WTC11 (cell line): ENCODE results near the gene RBPMS2. TPM values are rescaled to one million over a fixed set of nuclear protein-coding genes. Genes with fewer than 3 reads are reported as not detected.

Experiments used
- ATAC-seq: fragments of 200-7000 bp; cut with Tn5 transposase; 2 replicates; pipeline ENCODE4 v1.10.0; 2021; ENCODE audit warnings: mild to moderate bottlenecking, moderate library complexity
- CTCF ChIA-PET: fragments of 300-600 bp; sonication (Branson Sonifier 250); formaldehyde crosslinking; loops from one replicate; lab custom pipeline; 2021; ENCODE audit warnings: antibody characterized with exemption; lab: Charles Lee
- POLR2A ChIA-PET: fragments of 350-600 bp; sonication (Branson Sonifier 250); formaldehyde crosslinking; loops from one replicate; lab custom pipeline; 2021; ENCODE audit warnings: antibody characterized with exemption; lab: Charles Lee
- DNase-seq: peaks from one replicate; pipeline ENCODE4 v3.0.0; 2021; ENCODE audit warnings: low spot score
- H3K27ac Mint-ChIP-seq: 2 replicates; pipeline ENCODE4 v1.8.0; 2021; ENCODE audit warnings: mixed read lengths
- H3K27me3 Mint-ChIP-seq: 2 replicates; pipeline ENCODE4 v1.8.0; 2021; ENCODE audit warnings: low read depth, mild to moderate bottlenecking, moderate library complexity, mixed read lengths
- H3K36me3 Mint-ChIP-seq: 2 replicates; pipeline ENCODE4 v1.8.0; 2021; ENCODE audit warnings: mixed read lengths
- H3K4me1 Mint-ChIP-seq: 2 replicates; pipeline ENCODE4 v1.8.0; 2022; ENCODE audit warnings: mixed read lengths
- H3K4me3 Mint-ChIP-seq: 2 replicates; pipeline ENCODE4 v1.8.0; 2021; ENCODE audit warnings: mild to moderate bottlenecking, moderate library complexity, mixed read lengths
- H3K9me3 Mint-ChIP-seq: 2 replicates; pipeline ENCODE4 v1.8.0; 2021; ENCODE audit warnings: mixed read lengths
- ATF1 ChIP-seq: sonication (generic); formaldehyde crosslinking; IDR thresholded peaks from 2 replicates; pipeline ENCODE4 v1.8.1; 2023; ENCODE audit warnings: mild to moderate bottlenecking, moderate library complexity, missing genetic modification reagents
- ELF4 ChIP-seq: sonication (generic); formaldehyde crosslinking; IDR thresholded peaks from 2 replicates; pipeline ENCODE4 v1.8.1; 2022; ENCODE audit warnings: low read depth, mild to moderate bottlenecking, moderate library complexity, missing genetic modification reagents
- FOXP1 ChIP-seq: sonication (generic); formaldehyde crosslinking; IDR thresholded peaks from 2 replicates; pipeline ENCODE4 v1.8.0; 2022; ENCODE audit warnings: missing genetic modification reagents, mild to moderate bottlenecking, moderate library complexity, borderline replicate concordance
- GTF2I ChIP-seq: fragments of 250-450 bp; sonication (Bioruptor Pico); conservative IDR thresholded peaks from 2 replicates; pipeline ENCODE4 v1.4.0; 2021; ENCODE audit warnings: mild to moderate bottlenecking
- HMGXB4 ChIP-seq: sonication (generic); formaldehyde crosslinking; IDR thresholded peaks from 2 replicates; pipeline ENCODE4 v1.8.1; 2023; ENCODE audit warnings: mild to moderate bottlenecking, moderate library complexity, missing genetic modification reagents
- JAZF1 ChIP-seq: fragments of 250-450 bp; sonication (Bioruptor Pico); IDR thresholded peaks from 2 replicates; pipeline ENCODE4 v1.9.0; 2021; ENCODE audit warnings: moderate library complexity, mild to moderate bottlenecking, inconsistent platforms
- JUN ChIP-seq: sonication (generic); formaldehyde crosslinking; IDR thresholded peaks from 2 replicates; pipeline ENCODE4 v1.8.0; 2023; ENCODE audit warnings: mild to moderate bottlenecking, missing genetic modification reagents
- MAX ChIP-seq: sonication (generic); formaldehyde crosslinking; IDR thresholded peaks from 2 replicates; pipeline ENCODE4 v1.8.0; 2022; ENCODE audit warnings: mild to moderate bottlenecking, missing genetic modification reagents
- NFE2L1 ChIP-seq: sonication (generic); formaldehyde crosslinking; IDR thresholded peaks from 2 replicates; pipeline ENCODE4 v1.8.1; 2023; ENCODE audit warnings: missing genetic modification reagents
- RELA ChIP-seq: sonication (generic); formaldehyde crosslinking; IDR thresholded peaks from 2 replicates; pipeline ENCODE4 v1.8.1; 2022; ENCODE audit warnings: missing genetic modification reagents, mild to moderate bottlenecking, borderline replicate concordance
- RORB ChIP-seq: fragments of 250-450 bp; sonication (Bioruptor Pico); IDR thresholded peaks from 2 replicates; pipeline ENCODE4 v1.9.0; 2021; ENCODE audit warnings: mild to moderate bottlenecking
- SP1 ChIP-seq: sonication (generic); formaldehyde crosslinking; conservative IDR thresholded peaks from 2 replicates; pipeline ENCODE4 v1.8.1; 2022; ENCODE audit warnings: missing genetic modification reagents
- USF1 ChIP-seq: sonication (generic); formaldehyde crosslinking; IDR thresholded peaks from 2 replicates; pipeline ENCODE4 v1.8.0; 2022; ENCODE audit warnings: mild to moderate bottlenecking, missing genetic modification reagents
- ZNF121 ChIP-seq: sonication (generic); formaldehyde crosslinking; IDR thresholded peaks from 2 replicates; pipeline ENCODE4 v1.8.0; 2023; ENCODE audit warnings: missing genetic modification reagents
- ZNF396 ChIP-seq: fragments of 250-450 bp; sonication (Bioruptor Pico); IDR thresholded peaks from 2 replicates; pipeline ENCODE4 v1.8.0; 2021; ENCODE audit warnings: mild to moderate bottlenecking, moderate library complexity, borderline replicate concordance
- ZNF416 ChIP-seq: fragments of 250-450 bp; sonication (Bioruptor Pico); IDR thresholded peaks from 2 replicates; pipeline ENCODE4 v1.9.0; 2021; ENCODE audit warnings: mild to moderate bottlenecking, inconsistent platforms
- ZNF512 ChIP-seq: sonication (generic); formaldehyde crosslinking; IDR thresholded peaks from 2 replicates; pipeline ENCODE4 v1.8.1; 2022; ENCODE audit warnings: missing genetic modification reagents, borderline replicate concordance
- total RNA-seq: library from RNA; stranded (reverse); gene quantifications from 3 replicates; pipeline ENCODE4 v1.2.3, GENCODE V29; 2021

Gene RBPMS2
- total RNA-seq, 1 experiment from 2014 or later, result 195 TPM

- TF ChIP-seq RORB (CRISPR knock-in tag) (no peak), ATF1 (CRISPR knock-in tag) (no peak)
Observed at GRCh38 chr15:64776402-64776786, 1.0 kb upstream of the RBPMS2 start (continued).

GRCh38 chr15:64774629-64775493 lies 528 bp downstream of the RBPMS2 start:
- ChIA-PET CTCF (interaction anchor here (1.0 to 3.1 kb wide), 3 partner anchors 25 to 46 kb away, joined by 4 to 25 read pairs (median 4); no protein-coding TSS in a partner anchor), POLR2A (interaction anchor here (0.7 to 3.1 kb wide), 5 partner anchors 33 to 74 kb away, joined by 3 to 28 read pairs (median 4); partner anchors contain the start of gene PIF1)
- Mint-ChIP-seq H3K27ac (peak overlapping the region; percentile 95), H3K36me3 (no peaks in the 10 kb centered on the region; the same call in 1 of the 2 replicates), H3K27me3 (no peaks in the 10 kb centered on the region), H3K4me1 (peaks cover 71% of the 10 kb centered on the region), H3K9me3 (no peaks in the 10 kb centered on the region), H3K4me3 (peak overlapping the region; percentile 94)
- TF ChIP-seq ELF4 (CRISPR knock-in tag) (no peak), ZNF396 (no peak), ZNF121 (CRISPR knock-in tag) (no peak), RELA (CRISPR knock-in tag) (no peak), SP1 (CRISPR knock-in tag) (0 out of 2 replicates have a peak, but pooled peaks have one; percentile 2), ZNF416 (0 out of 2 replicates have a peak, but pooled peaks have one; percentile 36), ATF1 (CRISPR knock-in tag) (peak; percentile 23; the same call in 1 of the 2 replicates), JUN (CRISPR knock-in tag) (peak; percentile 67), ZNF512 (CRISPR knock-in tag) (no peak), GTF2I (CRISPR knock-in tag) (no peak), FOXP1 (CRISPR knock-in tag) (peak; percentile 50; the same call in 1 of the 2 replicates)
- peak; percentile 44 for DNase-seq
- no peak for ATAC-seq

GRCh38 chr15:64774037-64774628 lies 1.3 kb downstream of the RBPMS2 start:
- Mint-ChIP-seq H3K4me1 (peaks cover 66% of the 10 kb centered on the region), H3K27ac (peak overlapping the region; percentile 95), H3K4me3 (peak overlapping the region; percentile 94)
- TF ChIP-seq MAX, result 0 out of 2 replicates have a peak, but pooled peaks have one; percentile 32
- TF ChIP-seq NFE2L1 (CRISPR knock-in tag), result peak; percentile 61; the same call in 1 of the 2 replicates
- TF ChIP-seq USF1 (CRISPR knock-in tag), result 0 out of 2 replicates have a peak, but pooled peaks have one; percentile 9
- TF ChIP-seq HMGXB4 (CRISPR knock-in tag), result 0 out of 2 replicates have a peak, but pooled peaks have one; percentile 46
- TF ChIP-seq JAZF1, result no peak
- TF ChIP-seq FOXP1 (CRISPR knock-in tag), result 0 out of 2 replicates have a peak, but pooled peaks have one; percentile 25
- TF ChIP-seq, all 79 proteins: peak for 5
- Mint-ChIP-seq H3K27me3 (no peaks in the 10 kb centered on the region), H3K9me3 (no peaks in the 10 kb centered on the region), H3K36me3 (no peaks in the 10 kb centered on the region; the same call in 1 of the 2 replicates)
- ChIA-PET CTCF (interaction anchor here (0.7 to 3.1 kb wide), 5 partner anchors 24 to 67 kb away, joined by 3 to 25 read pairs (median 4); no protein-coding TSS in a partner anchor), POLR2A (interaction anchor here (0.7 to 3.1 kb wide), 5 partner anchors 34 to 73 kb away, joined by 3 to 28 read pairs (median 4); partner anchors contain the start of gene PIF1)
- DNase-seq (no peak), ATAC-seq (no peak)
